ENCODE results near the gene WDR93. TPM values are rescaled to one million over a fixed set of nuclear protein-coding genes. Genes with fewer than 3 reads are reported as not detected.
A peak's percentile ranks its signal among the peaks of the same experiment; 100 is the strongest.

WDR93 gene
- total RNA-seq, 4 donors from 2014 or later: 1.5 TPM; not detected in 3

- TF ChIP-seq CTCF (IDR thresholded peaks at IDR 0.05) (peak; percentile 66 to 84 (median 77)), POLR2A (IDR thresholded peaks at IDR 0.05) (no peak)
- Histone ChIP-seq H3K4me1 (no peaks in the 10 kb centered on the region), H3K27ac (no peak overlapping the region), H3K27me3 (no peaks in the 10 kb centered on the region), H3K4me3 (no peak overlapping the region), H3K36me3 (no peaks in the 10 kb centered on the region), H3K9me3 (no peaks in the 10 kb centered on the region)
- DNase-seq: peak; percentile 34 to 62
- intact Hi-C loops (cut with DNase I; ENCODE audit: low total_unique reads): no loop called here
Observed at GRCh38 chr15:89760303-89761008, 69.8 kb downstream of the WDR93 start.

DNA sequence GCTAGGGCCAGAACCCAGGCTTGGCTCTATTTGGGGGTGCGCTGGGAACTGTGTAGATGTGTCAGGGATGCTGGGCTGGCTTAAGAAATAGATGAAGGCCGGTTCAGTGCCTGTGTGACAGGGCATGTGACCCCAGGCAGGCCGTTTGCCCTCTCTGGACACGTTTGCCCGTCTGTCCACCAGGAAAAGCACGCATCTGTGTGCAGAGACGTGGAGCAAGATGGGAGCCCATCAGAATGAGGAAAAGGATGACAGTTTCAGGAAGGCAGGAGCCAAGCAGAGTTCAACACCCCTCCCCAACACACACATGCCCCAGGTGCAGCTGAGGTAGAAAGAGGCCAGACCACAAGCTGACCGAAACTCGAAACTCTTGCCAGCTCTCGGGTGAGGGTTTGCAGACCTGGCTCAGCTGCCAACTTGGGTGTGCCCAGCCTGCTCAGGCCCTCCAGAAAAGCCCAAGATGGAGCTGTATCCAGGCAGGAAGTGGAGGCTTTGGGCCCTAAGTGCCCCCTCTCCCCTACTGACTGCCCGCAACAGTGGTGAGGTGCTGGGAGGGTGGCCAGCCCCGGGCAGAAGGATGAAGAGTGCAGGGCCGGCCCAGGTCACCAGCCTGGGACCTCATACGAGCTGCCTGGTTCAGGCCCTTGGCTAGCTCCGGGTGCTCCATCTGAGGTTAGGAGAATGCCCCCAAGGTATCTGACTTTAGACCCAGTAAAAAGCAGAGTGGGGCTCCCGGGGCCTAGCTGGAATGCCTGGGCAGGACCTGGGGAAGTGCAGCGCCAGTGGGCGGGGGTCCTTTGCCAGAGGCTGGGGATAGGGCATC is 70.6 kb downstream of the WDR93 start:
- no peaks in the 10 kb centered on the region for H3K27me3 ChIP-seq

GRCh38 chr15:89761929-89762328 is 71.3 kb downstream of the WDR93 start:
- Histone ChIP-seq H3K9me3 (no peaks in the 10 kb centered on the region), H3K4me3 (no peak overlapping the region), H3K27me3 (no peaks in the 10 kb centered on the region), H3K4me1 (no peaks in the 10 kb centered on the region), H3K36me3 (no peaks in the 10 kb centered on the region), H3K27ac (no peak overlapping the region)
- TF ChIP-seq CTCF (IDR thresholded peaks at IDR 0.05) (no peak), POLR2A (IDR thresholded peaks at IDR 0.05) (no peak)
- no peak for DNase-seq
- intact Hi-C loops (cut with DNase I; ENCODE audit: low total_unique reads): no loop called here

More for the DNA sequence above, 70.6 kb downstream of the WDR93 start:
- Histone ChIP-seq H3K36me3 (no peaks in the 10 kb centered on the region), H3K9me3 (no peaks in the 10 kb centered on the region), H3K4me1 (no peaks in the 10 kb centered on the region), H3K27ac (no peak overlapping the region), H3K4me3 (no peak overlapping the region)
- TF ChIP-seq POLR2A (IDR thresholded peaks at IDR 0.05): no peak
- no peak for TF ChIP-seq CTCF (IDR thresholded peaks at IDR 0.05)
- intact Hi-C loops (cut with DNase I; ENCODE audit: low total_unique reads): no loop called here
- DNase-seq: no peak

DNA sequence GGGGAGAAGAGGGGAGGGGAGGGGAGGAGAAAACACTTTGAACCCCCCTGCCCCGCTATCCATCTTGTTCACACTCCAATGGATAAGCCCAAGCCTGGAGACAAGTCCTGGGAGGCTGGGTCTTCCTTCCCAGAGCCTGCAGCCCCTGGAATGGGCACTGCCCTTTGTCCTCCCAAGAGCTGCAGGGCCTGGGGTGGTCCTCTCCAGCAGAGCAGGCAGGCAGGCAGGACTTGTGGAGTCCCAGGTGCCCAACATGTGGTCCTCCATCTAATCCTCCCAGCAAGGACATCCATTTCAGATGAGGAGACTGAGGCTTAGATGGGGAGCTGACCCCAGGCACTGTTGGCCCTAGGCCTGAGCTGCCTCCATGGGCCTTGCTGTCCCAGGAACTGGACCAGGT is 75.1 kb downstream of the WDR93 start:
- H3K4me1 ChIP-seq: no peaks in the 10 kb centered on the region
- no peaks in the 10 kb centered on the region for H3K36me3 ChIP-seq
- intact Hi-C loops (cut with DNase I; ENCODE audit: low total_unique reads): no loop called here
- H3K4me3 ChIP-seq: no peak overlapping the region
- no peaks in the 10 kb centered on the region for H3K9me3 ChIP-seq
- no peaks in the 10 kb centered on the region for H3K27me3 ChIP-seq
- DNase-seq: no peak
- no peak overlapping the region for H3K27ac ChIP-seq
- TF ChIP-seq CTCF (IDR thresholded peaks at IDR 0.05) (no peak), POLR2A (IDR thresholded peaks at IDR 0.05) (no peak)

Data from uterus (tissue), 4 donors.